Hepatocyte (in vitro differentiated cells): Measurements from ENCODE around the gene TNS3.

Experiments used
- EZH2phosphoT487 ChIP-seq: fragments of 200-600 bp; sonication (generic); IDR thresholded peaks from one replicate; pipeline ENCODE4 v1.6.1; 2018; ENCODE audit warnings: antibody characterized with exemption, mild to moderate bottlenecking, low read depth, moderate library complexity; ENCODE audit not compliant: unreplicated experiment, severe bottlenecking
- TF ChIP-seq, protein P1 (sequence below): fragments of 200-600 bp; sonication (generic); IDR thresholded peaks from 2 replicates; pipeline ENCODE4 v1.5.1; 2016; ENCODE audit warnings: antibody characterized with exemption, mild to moderate bottlenecking; ENCODE audit not compliant: poor library complexity

GRCh38 chr7:47226696-47227095 lies 355.2 kb downstream of the TNS3 start:
- TF ChIP-seq, protein P1, sequence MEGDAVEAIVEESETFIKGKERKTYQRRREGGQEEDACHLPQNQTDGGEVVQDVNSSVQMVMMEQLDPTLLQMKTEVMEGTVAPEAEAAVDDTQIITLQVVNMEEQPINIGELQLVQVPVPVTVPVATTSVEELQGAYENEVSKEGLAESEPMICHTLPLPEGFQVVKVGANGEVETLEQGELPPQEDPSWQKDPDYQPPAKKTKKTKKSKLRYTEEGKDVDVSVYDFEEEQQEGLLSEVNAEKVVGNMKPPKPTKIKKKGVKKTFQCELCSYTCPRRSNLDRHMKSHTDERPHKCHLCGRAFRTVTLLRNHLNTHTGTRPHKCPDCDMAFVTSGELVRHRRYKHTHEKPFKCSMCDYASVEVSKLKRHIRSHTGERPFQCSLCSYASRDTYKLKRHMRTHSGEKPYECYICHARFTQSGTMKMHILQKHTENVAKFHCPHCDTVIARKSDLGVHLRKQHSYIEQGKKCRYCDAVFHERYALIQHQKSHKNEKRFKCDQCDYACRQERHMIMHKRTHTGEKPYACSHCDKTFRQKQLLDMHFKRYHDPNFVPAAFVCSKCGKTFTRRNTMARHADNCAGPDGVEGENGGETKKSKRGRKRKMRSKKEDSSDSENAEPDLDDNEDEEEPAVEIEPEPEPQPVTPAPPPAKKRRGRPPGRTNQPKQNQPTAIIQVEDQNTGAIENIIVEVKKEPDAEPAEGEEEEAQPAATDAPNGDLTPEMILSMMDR: no peak
- no peak for TF ChIP-seq EZH2phosphoT487
